ENCODE data around the gene EIF2D. TPM values are rescaled to one million over a fixed set of nuclear protein-coding genes. Genes with fewer than 3 reads are reported as not detected.

EIF2D gene
- total and polyA plus RNA-seq, 2 of the 8 experiments (the other 6 are each of a cell fraction or from before 2014, with no cell fraction given), result 36.1 to 37.1 TPM

- TF ChIP-seq SIN3A (conservative IDR thresholded peaks at IDR 0.05 in 1 of 2, IDR thresholded peaks at IDR 0.05 in 1 of 2; ENCODE audit: low read depth in 1 of 2, low read length in 2 of 2) (peak; percentile 77 to 93; a peak in 3 of 4 replicates), NRF1 (IDR thresholded peaks at IDR 0.05; ENCODE audit: low read depth, low read length) (peak; percentile 94), POLR2AphosphoS5 (IDR thresholded peaks at IDR 0.05; ENCODE audit: low read depth, low read length) (peak; percentile 94), POLR2A (IDR thresholded peaks at IDR 0.05; ENCODE audit: control extremely low read depth in 1 of 2, low read depth in 2 of 2, low read length in 2 of 2) (peak; percentile 92 to 97), CTBP2 (IDR thresholded peaks at IDR 0.05; ENCODE audit: borderline replicate concordance, insufficient read depth, insufficient read length, low read length) (no peak), SUZ12 (IDR thresholded peaks at IDR 0.05; ENCODE audit: low read length) (no peak), HDAC2 (IDR thresholded peaks at IDR 0.05; ENCODE audit: borderline replicate concordance in 1 of 2, low read depth in 2 of 2, low read length in 2 of 2) (peak; percentile 31 to 93; a peak in 2 of 4 replicates), POU5F1 (IDR thresholded peaks at IDR 0.05; ENCODE audit: low read depth, low read length) (no peak), YY1 (IDR thresholded peaks at IDR 0.05; ENCODE audit: low read depth, low read length) (peak; percentile 99), ZNF274 (IDR thresholded peaks at IDR 0.05; ENCODE audit: borderline replicate concordance, extremely low read depth, low read length) (no peak)
Measured at GRCh38 chr1:206612129-206612876, at the start of gene EIF2D (continued).

All from H1 (cell line).